ENCODE results near the gene NME7. TPM values are rescaled to one million over a fixed set of nuclear protein-coding genes. Genes with fewer than 3 reads are reported as not detected.

The NME7 gene
- polyA plus RNA-seq, 1 of the 3 experiments (the other 2 are of a cell fraction), result 13.7 TPM

DNA sequence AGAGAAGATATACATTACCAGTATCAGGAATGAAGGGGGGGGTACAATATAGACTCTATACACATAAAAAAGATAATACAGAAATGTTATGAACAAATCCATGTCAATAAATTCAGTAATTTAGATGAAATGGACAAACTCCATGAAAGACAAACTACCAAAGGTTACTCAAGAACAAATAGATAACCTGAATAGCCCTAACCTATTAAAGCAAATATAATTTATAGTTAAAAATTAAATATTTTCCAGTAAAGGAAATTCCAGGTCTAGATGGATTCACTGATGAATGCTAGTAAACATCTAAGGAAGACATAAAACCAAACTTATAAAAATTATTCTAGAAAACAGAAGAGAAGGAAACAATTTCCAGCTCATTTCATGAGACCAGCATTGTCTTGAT, 13.6 kb upstream of the NME7 start (continued):
- TF ChIP-seq FOXJ3 (CRISPR knock-in tag; IDR thresholded peaks at IDR 0.05) (no peak), GABPA (IDR thresholded peaks at IDR 0.05; ENCODE audit: low read depth) (no peak), RXRA (IDR thresholded peaks at IDR 0.05; ENCODE audit: borderline replicate concordance, low read depth) (no peak), RCOR1 (IDR thresholded peaks at IDR 0.05; ENCODE audit: low read length) (no peak), TCF12 (IDR thresholded peaks at IDR 0.05) (no peak), ZBTB33 (IDR thresholded peaks at IDR 0.05; ENCODE audit: borderline replicate concordance, low read depth) (no peak), IRF3 (IDR thresholded peaks at IDR 0.05; ENCODE audit: low read depth, low read length) (no peak), USF1 (IDR thresholded peaks at IDR 0.05; ENCODE audit: borderline replicate concordance, low read depth) (no peak)

GRCh38 chr1:169371404-169371803, 3.8 kb upstream of the NME7 start:
- Histone ChIP-seq H3K9me2 (no peaks in the 10 kb centered on the region), H3K4me2 (no peak overlapping the region), H2AFZ (ENCODE audit: low read depth) (no peak overlapping the region), H3K9ac (no peak overlapping the region), H3K4me3 (ENCODE audit: low read depth in 2 of 2, low read length in 1 of 2) (no peak overlapping the region), H3K9me3 (no peaks in the 10 kb centered on the region), H3K79me2 (ENCODE audit: insufficient read depth) (peaks cover 74% of the 10 kb centered on the region), H3K27me3 (ENCODE audit: insufficient read depth) (no peaks in the 10 kb centered on the region), H3K27ac (ENCODE audit: low read depth in 2 of 2, low read length in 1 of 2) (no peak overlapping the region; a peak in 1 of 4 replicates), H3K4me1 (ENCODE audit: control insufficient read depth in 1 of 2, insufficient read depth in 2 of 2, low read depth in 1 of 2, low read length in 1 of 2) (peaks cover 3 to 17% of the 10 kb centered on the region in 2 experiments; a peak in 3 of 4 replicates), H4K20me1 (ENCODE audit: insufficient read depth) (no peaks in the 10 kb centered on the region), H3F3A (replicated peaks; ENCODE audit: insufficient read depth) (peaks cover 2% of the 10 kb centered on the region), H3K36me3 (replicated peaks in 1 of 2; ENCODE audit: control insufficient read depth in 1 of 2, insufficient read depth in 2 of 2, low read length in 1 of 2) (peaks cover 56 to 69% of the 10 kb centered on the region in 2 experiments)
- POLR2A ChIA-PET, result no interaction called here
- no peak for DNase-seq
- WGBS (ENCODE audit: low lambda C conversion rate), result 92% methylated on average over 1 of the region's 1 CpG
- TF ChIP-seq CHD2 (IDR thresholded peaks at IDR 0.05; ENCODE audit: low read length, partially characterized antibody) (no peak), YY1 (IDR thresholded peaks at IDR 0.05; ENCODE audit: low read depth) (no peak), RCOR1 (IDR thresholded peaks at IDR 0.05; ENCODE audit: low read length) (no peak), SIN3A (IDR thresholded peaks at IDR 0.05; ENCODE audit: borderline replicate concordance, low read depth, low read length) (no peak), TAF1 (IDR thresholded peaks at IDR 0.05; ENCODE audit: borderline replicate concordance, low read depth, low read length) (no peak), EP300 (IDR thresholded peaks at IDR 0.05; ENCODE audit: borderline replicate concordance in 1 of 2, low read depth in 1 of 2, low read length in 1 of 2) (no peak), FOXJ3 (CRISPR knock-in tag; IDR thresholded peaks at IDR 0.05) (no peak), REST (IDR thresholded peaks at IDR 0.05; ENCODE audit: low read depth, low read length) (no peak), TCF12 (IDR thresholded peaks at IDR 0.05) (no peak), ZBTB33 (IDR thresholded peaks at IDR 0.05; ENCODE audit: borderline replicate concordance, low read depth) (no peak), MEF2A (IDR thresholded peaks at IDR 0.05; ENCODE audit: borderline replicate concordance, low read depth) (no peak), TEAD4 (IDR thresholded peaks at IDR 0.05; ENCODE audit: borderline replicate concordance, insufficient read depth) (no peak), FOSL2 (IDR thresholded peaks at IDR 0.05; ENCODE audit: borderline replicate concordance, low read depth) (no peak), GATA2 (CRISPR knock-in tag; IDR thresholded peaks at IDR 0.05) (no peak), NFIC (IDR thresholded peaks at IDR 0.05; ENCODE audit: borderline replicate concordance) (no peak), RFX5 (IDR thresholded peaks at IDR 0.05; ENCODE audit: low read length) (no peak), MAX (IDR thresholded peaks at IDR 0.05; ENCODE audit: low read depth) (no peak), MXI1 (IDR thresholded peaks at IDR 0.05; ENCODE audit: low read depth, low read length) (no peak), GABPA (IDR thresholded peaks at IDR 0.05; ENCODE audit: low read depth) (no peak)
- CTCF ChIA-PET, result interaction anchor here (0.6 to 1.8 kb wide), 2 partner anchors 23 to 806 kb away, joined by 4 read pairs; no protein-coding TSS in a partner anchor

Data from SK-N-SH (cell line).